Measurements from ENCODE around the gene COX11. TPM values are rescaled to one million over a fixed set of nuclear protein-coding genes. Genes with fewer than 3 reads are reported as not detected.
A peak's percentile ranks its signal among the peaks of the same experiment; 100 is the strongest.

Gene COX11
- total RNA-seq, result 30.3 TPM

GRCh38 chr17:54968262-54968987 is at the start of gene COX11, which contains the start of gene STXBP4:
COX11 (minus strand) TSS chr17:54968654; CDS start chr17:54968646, 8 bp downstream.
STXBP4 (plus strand) TSS chr17:54968765; CDS start chr17:54986220, 17,455 bp downstream.
- DNase-seq (ENCODE audit: low spot score) (peak; percentile 98), ATAC-seq (peak; percentile 93)

GRCh38 chr17:55005520-55005919 is 37.1 kb upstream of the COX11 start:
- DNase-seq (ENCODE audit: low spot score) (no peak), ATAC-seq (peak; percentile 61)

- no peak for DNase-seq (ENCODE audit: low spot score)
- ATAC-seq, result no peak
Measured at GRCh38 chr17:55004484-55004883, 36.0 kb upstream of the COX11 start.

GRCh38 chr17:55002458-55002857 is 34.0 kb upstream of the COX11 start:
- DNase-seq (ENCODE audit: low spot score) (no peak), ATAC-seq (no peak)

GRCh38 chr17:54996441-54996840 is 28.0 kb upstream of the COX11 start:
- ATAC-seq (no peak), DNase-seq (ENCODE audit: low spot score) (no peak)

DNA sequence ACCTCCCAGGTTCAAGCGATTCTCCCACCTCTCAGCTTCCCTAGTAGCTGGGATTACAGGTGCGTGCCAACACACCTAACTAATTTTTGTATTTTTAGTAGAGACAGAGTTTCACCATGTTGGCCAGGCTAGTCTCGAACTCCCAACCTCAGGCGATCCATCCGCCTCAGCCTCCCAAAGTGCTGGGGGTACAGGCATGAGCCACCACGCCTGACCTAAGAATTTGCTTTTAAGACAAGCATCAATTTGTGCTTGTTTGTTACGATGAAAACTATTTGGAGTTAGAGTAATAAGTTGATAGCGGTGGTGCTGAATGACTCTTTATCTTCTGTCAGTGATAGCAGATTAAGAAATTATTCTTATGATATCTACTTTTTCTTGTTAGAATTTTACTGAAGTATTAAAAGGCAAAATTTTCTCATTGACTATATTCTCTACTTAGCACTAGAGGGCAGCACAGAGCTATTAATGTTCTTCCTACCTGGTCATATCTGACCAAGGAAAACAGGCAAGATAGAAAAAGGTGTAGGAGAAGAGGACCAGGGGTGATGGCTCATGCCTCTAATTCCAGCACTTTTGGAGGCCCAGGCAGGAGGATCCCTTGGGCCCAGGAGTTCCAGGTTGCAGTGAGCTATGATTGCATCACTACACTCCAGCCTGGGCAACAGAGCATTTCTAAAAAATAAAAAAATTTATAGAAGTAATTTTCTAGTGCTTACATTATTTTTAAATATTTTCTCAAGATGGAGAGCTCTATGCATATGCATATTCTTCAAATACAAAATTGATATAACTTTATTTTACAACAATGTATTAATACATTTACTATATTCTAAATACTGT is 24.6 kb upstream of the COX11 start:
- ATAC-seq (peak; percentile 90), DNase-seq (ENCODE audit: low spot score) (no peak)

DNA sequence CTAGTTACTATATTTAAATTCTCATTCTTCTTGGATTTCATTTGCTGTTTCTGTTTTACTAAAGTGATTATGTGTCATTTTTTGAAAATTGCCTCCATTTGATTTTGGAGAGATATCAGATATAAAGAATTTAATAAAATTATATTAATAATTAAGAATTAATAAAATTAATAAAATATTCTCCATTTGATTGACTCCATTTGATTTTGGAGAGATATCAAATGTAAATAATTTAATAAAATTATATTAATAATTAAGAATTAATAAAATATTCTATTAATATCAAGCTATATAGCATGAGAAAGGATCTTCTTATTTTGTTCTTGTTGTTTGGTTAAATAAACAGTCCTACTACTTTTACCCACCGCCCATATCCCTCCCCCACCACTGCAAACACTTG is 23.1 kb upstream of the COX11 start:
- no peak for ATAC-seq
- DNase-seq (ENCODE audit: low spot score), result no peak

DNA sequence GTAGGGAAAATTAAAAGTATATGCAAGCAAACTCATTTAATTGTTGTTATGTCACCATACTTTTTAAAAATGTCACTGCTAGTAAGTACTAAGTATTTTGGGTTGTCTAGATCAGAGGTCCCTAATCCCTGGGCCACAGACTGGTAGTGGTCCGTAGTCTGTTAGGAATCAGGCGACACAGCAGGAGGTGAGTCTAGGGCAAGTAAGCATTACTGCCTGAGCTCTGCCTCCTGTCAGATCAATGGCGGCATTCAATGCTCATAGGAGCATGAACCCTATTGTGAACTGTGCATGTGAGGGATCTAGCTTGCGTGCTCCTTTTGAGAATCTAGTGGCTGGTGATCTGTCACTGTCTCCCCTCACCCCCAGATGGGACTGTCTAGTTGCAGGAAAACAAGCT is 21.7 kb upstream of the COX11 start:
- DNase-seq (ENCODE audit: low spot score) (no peak), ATAC-seq (no peak)

DNA sequence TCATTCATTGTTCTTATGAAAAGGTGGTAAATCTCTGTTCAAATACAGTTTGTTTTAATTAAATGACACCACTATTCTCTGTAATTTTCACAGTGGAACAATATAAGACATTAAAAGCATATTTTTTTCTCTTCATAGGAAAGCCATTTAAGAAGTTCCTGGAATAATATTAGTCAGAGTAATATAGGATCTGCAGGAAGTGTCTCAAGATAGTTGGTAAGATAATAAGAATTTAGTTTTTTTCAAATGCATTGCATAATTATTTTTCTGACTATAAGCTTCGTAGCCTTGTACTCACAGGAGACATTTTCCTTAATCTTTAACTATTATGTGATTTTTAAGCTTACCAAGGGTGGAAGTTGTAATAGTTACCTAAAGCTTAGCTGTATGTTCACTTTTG is 17.0 kb upstream of the COX11 start:
- ATAC-seq (no peak), DNase-seq (ENCODE audit: low spot score) (no peak)

DNA sequence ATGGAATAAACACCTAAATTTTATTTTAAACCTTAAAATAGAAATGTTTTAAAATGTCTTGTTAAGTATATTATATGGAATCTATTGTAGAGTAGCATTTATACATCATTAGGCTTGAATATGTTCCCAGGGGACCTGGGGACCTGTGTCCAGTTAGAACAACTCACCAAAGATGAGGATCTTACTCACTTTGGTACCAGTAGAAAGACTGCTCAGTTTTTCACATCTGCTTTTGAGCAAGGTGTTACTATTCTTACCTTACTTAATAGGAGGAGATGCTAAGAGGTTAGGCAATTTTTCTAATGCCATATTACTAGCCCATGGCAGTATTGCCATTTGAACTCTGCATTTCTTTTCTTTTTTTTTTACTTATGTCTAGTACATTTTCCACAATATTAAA is 14.8 kb upstream of the COX11 start:
- ATAC-seq (no peak), DNase-seq (ENCODE audit: low spot score) (no peak)

DNA sequence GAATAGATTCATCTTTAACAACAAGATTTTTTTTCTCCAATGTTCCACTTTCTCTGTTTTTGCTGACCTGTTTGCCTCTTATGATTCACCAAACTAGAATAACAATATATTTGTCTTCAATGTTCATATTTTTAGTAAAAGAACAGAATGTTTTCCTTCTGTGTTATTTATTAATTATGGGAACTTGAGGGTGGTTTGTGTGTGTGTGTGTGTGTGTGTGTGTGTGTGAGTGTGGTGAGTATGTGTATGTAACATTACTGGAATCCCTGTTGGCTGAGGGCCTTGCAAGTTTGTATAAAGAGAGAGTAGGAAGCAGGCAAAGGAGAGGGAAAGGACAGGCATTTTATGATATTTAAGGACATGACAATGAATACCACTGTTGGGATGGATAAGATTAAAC is 13.9 kb upstream of the COX11 start:
- DNase-seq (ENCODE audit: low spot score) (no peak), ATAC-seq (no peak)

DNA sequence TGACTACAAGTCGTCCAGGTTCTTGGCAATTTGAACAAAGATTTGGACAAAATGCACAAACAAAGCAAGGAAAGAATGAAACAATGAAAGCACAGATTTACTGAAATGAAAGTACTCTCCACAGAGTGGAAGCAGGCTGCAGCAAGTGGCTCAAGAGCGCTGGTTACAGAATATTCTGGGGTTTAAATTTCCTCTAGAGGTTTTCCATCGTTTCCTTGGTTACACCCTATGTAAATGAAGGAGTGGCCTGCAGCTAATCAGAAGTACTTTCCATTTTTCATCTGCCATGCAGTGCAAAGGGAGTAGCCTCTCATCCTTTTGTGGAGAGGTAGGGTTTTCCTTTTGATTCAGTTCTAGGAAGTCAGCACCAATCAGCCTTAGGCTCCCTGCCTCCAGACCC is 11.9 kb upstream of the COX11 start:
- DNase-seq (ENCODE audit: low spot score) (no peak), ATAC-seq (no peak)

GRCh38 chr17:54979657-54980056 is 11.2 kb upstream of the COX11 start:
- DNase-seq (ENCODE audit: low spot score) (no peak), ATAC-seq (no peak)

DNA sequence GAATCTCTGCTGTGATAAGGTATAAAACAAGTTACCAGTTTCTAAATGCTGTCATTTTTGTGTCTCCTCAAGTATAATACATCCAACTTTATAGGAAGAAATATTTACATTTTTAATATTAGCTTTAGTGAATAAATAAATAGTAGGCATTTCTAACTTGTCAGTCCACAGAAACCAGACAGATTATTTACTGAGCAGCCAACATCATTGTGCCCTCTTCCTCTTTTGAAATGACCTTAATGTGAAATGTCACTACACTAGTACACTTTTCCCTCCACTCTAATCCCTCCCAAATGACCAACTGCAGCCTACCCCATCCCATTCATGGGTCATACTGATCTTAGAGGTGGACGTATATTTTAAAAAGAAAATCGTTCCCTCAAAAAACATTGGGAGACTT is 9.3 kb upstream of the COX11 start:
- no peak for ATAC-seq
- DNase-seq (ENCODE audit: low spot score), result no peak

GRCh38 chr17:54976316-54976715 is 7.9 kb upstream of the COX11 start:
- no peak for DNase-seq (ENCODE audit: low spot score)
- no peak for ATAC-seq

GRCh38 chr17:54974759-54975158 is 6.3 kb upstream of the COX11 start:
- no peak for DNase-seq (ENCODE audit: low spot score)
- no peak for ATAC-seq

DNA sequence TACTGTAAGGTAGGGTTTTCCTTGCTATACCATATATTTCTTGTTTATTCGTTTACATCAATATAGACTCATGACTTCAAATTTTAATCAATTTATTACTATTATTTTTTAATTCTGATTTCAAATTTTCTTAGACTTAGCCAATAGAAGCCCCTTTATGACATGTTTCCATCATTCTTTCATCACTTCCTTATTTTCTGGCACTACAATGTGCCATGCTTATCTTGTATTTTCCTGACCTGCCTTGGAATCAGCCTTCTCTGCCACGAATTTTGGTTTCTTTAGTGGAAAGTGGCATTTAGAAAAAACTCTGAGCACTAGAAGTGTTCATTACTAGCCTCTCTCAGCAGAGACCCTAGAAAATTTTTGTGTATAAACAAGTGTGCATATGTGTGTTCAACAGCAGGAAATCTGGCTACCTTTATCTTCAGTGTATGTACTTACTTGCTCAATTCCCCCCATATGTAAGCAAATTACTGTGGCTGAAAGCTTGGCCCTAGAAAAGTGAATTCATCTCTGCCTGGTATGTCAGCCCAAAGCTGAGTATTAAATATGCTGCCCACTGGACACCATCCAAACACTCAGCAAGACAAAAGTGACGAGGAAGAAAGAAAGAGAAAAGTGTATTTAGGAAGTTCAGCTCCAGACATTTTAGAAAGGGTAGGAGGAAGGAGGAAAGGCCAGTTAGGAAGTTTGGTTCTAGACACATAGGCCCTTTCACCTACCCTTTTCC is 4.1 kb upstream of the COX11 start:
- no peak for DNase-seq (ENCODE audit: low spot score)
- ATAC-seq, result no peak

DNA sequence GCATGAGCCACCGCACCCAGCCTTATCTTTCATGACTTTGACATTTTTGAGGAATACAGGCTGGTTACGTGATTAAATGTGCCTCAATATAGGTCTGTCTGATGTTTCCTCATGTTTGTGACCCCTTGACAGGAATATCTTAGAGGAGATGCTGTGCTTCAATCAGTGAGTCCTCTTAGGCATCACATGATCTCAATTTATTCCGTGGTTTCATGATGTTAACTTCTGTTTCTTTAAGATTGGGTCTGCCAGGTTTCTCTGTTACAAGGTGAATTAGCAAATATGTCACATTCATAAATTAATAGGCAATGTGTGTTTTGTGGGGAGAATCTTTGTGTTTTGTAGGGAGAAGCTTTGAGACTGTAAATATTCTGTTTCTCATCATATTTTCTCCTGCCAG is 3.4 kb upstream of the COX11 start:
- ATAC-seq, result no peak
- DNase-seq (ENCODE audit: low spot score), result no peak

GRCh38 chr17:54971147-54971546 is 2.7 kb upstream of the COX11 start:
- DNase-seq (ENCODE audit: low spot score), result no peak
- no peak for ATAC-seq

GRCh38 chr17:54969658-54970572 is 1.5 kb upstream of the COX11 start:
- ATAC-seq (no peak), DNase-seq (ENCODE audit: low spot score) (no peak)

DNA sequence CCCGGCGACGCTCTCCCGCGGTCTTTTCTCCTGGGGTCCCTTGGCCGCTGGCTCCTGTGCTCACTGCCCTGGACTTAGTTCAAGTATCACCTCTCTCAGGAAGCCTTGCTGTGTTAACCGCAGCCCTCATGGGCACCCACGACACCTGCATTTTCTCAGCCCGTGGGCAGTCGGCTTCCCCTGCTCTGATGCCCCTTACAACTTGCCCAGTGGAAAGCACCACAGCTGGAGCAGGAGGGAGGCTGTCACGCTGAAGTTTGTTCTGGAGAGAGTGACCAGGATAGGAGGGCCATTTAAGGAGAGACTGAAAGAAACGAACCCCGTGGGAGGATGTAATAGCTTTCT is 506 bp upstream of the COX11 start:
- ATAC-seq (peak; percentile 56), DNase-seq (ENCODE audit: low spot score) (no peak)
